Breast epithelium (tissue), 3 donors: ENCODE measurements around the gene APCS.

Experiments
- POLR2A ChIP-seq: fragments of 450-650 bp; IDR thresholded peaks from one replicate; pipeline ENCODE4 v1.6.1; 2016; ENCODE audit warnings: antibody characterized with exemption, mild to moderate bottlenecking, moderate library complexity
- TF ChIP-seq, protein P1 (sequence below), 3 donors: fragments of 450-650 bp; IDR thresholded peaks; one replicate each; pipeline ENCODE4 v1.5.1; 2016 to 2017; ENCODE audit warnings: antibody characterized with exemption in 3 of 3, mild to moderate bottlenecking in 3 of 3, moderate library complexity in 3 of 3

DNA sequence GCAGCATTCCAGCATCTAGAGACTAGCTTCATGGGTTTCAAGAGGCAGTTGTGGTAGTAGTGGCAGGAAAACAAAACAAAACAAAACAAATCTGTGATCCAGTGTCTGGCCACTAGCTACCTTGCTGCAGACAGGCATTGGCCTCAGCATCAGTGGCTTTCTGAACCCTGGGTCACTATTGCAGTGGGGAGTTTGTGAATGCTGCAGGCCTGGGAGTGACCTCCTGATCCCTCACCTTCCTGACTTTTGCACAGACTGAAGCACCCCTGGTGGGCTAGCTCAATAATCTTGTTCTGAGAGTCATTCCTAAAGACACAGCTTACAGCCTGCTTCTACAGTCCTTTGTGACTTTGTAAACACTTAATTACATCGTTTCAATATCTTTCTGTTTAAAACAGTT lies 24.9 kb upstream of the APCS start:
- TF ChIP-seq, protein P1, sequence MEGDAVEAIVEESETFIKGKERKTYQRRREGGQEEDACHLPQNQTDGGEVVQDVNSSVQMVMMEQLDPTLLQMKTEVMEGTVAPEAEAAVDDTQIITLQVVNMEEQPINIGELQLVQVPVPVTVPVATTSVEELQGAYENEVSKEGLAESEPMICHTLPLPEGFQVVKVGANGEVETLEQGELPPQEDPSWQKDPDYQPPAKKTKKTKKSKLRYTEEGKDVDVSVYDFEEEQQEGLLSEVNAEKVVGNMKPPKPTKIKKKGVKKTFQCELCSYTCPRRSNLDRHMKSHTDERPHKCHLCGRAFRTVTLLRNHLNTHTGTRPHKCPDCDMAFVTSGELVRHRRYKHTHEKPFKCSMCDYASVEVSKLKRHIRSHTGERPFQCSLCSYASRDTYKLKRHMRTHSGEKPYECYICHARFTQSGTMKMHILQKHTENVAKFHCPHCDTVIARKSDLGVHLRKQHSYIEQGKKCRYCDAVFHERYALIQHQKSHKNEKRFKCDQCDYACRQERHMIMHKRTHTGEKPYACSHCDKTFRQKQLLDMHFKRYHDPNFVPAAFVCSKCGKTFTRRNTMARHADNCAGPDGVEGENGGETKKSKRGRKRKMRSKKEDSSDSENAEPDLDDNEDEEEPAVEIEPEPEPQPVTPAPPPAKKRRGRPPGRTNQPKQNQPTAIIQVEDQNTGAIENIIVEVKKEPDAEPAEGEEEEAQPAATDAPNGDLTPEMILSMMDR (IDR thresholded peaks at IDR 0.05): no peak
- no peak for TF ChIP-seq POLR2A
